ENCODE results near the gene CACNA1C. TPM values are rescaled to one million over a fixed set of nuclear protein-coding genes. Genes with fewer than 3 reads are reported as not detected.

CACNA1C gene
- total RNA-seq, 2 donors from 2014 or later, result 8.1 to 18.2 TPM

DNA sequence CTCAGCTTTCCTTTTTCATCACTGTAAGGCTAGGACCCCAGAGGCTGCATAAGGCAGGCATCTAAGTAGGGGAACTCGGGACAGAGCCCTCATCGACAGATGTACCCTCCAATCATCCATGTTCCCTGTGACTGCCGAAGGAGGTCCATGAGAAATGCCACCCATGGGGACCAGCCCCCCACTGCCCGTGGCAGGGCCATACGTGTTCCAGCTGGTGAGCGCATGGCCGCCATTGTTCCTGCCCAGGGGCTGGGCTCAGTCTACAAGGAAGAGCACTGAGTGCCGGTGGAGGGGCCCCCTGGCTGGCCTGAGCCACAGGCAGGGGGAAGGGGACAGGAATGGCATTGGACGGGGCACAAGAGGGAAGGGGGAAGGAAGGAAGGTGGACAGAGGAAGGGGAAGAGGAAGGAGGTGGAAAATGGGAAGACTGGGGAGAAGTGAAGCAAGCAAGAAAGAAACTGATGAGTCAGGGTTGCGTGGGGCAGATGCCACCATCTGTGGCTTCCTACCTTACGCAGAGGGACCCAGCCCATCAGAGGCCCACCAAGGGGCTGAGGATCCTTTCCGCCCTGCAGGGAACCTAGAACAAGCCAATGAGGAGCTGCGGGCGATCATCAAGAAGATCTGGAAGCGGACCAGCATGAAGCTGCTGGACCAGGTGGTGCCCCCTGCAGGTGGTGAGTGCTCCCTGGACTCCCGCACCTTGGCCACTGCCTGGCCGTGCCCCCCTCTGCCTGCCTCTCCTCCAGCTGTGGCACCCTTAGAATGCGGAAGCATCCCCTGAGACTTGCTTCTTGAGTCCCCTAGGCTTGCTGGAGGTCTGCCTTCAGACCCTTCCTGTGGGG, 621.4 kb downstream of the CACNA1C start:
- Histone ChIP-seq H3K27me3 (replicated peaks; ENCODE audit: insufficient read depth) (no peaks in the 10 kb centered on the region), H3K27ac (no peak overlapping the region), H3K4me1 (replicated peaks) (no peaks in the 10 kb centered on the region), H3K4me3 (no peak overlapping the region), H3K36me3 (no peaks in the 10 kb centered on the region), H3K9me3 (no peaks in the 10 kb centered on the region)
- no peak for DNase-seq (ENCODE audit: low spot score)
- 91% methylated on average over 18 of the region's 18 CpGs for WGBS
- TF ChIP-seq POLR2AphosphoS5 (IDR thresholded peaks at IDR 0.05) (no peak), POLR2A (IDR thresholded peaks at IDR 0.05) (no peak)
- TF ChIP-seq, protein P1, sequence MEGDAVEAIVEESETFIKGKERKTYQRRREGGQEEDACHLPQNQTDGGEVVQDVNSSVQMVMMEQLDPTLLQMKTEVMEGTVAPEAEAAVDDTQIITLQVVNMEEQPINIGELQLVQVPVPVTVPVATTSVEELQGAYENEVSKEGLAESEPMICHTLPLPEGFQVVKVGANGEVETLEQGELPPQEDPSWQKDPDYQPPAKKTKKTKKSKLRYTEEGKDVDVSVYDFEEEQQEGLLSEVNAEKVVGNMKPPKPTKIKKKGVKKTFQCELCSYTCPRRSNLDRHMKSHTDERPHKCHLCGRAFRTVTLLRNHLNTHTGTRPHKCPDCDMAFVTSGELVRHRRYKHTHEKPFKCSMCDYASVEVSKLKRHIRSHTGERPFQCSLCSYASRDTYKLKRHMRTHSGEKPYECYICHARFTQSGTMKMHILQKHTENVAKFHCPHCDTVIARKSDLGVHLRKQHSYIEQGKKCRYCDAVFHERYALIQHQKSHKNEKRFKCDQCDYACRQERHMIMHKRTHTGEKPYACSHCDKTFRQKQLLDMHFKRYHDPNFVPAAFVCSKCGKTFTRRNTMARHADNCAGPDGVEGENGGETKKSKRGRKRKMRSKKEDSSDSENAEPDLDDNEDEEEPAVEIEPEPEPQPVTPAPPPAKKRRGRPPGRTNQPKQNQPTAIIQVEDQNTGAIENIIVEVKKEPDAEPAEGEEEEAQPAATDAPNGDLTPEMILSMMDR (IDR thresholded peaks at IDR 0.05), result no peak
- intact Hi-C loops (cut with DNase I), result no loop called here

DNA sequence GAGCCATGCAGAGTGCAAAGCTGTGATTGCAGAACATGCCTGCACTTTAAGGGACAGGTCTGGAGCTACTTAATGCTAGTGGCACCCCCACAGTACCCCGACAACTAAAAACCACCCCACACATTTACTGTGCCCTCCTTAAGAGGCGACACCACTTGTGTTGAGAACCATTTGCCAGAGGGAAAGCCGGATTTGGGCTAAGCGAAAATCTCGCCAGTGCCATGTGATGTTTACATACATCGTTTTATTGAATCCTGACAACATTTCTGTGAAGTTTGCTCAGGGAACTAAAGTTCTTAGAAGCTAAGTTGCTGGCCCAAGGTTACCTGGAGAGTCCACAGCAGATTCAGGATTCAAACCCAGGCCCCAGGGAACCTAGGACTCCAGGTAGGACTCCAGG, 623.0 kb downstream of the CACNA1C start:
- Histone ChIP-seq H3K4me3 (no peak overlapping the region), H3K27me3 (replicated peaks; ENCODE audit: insufficient read depth) (no peaks in the 10 kb centered on the region), H3K27ac (no peak overlapping the region), H3K9me3 (no peaks in the 10 kb centered on the region), H3K4me1 (replicated peaks) (no peaks in the 10 kb centered on the region), H3K36me3 (no peaks in the 10 kb centered on the region)
- no peak for DNase-seq (ENCODE audit: low spot score)
- peak; percentile 14 for TF ChIP-seq POLR2AphosphoS5 (IDR thresholded peaks at IDR 0.05)
- no peak for TF ChIP-seq POLR2A (IDR thresholded peaks at IDR 0.05)
- intact Hi-C loops (cut with DNase I), result no loop called here
- 49% methylated on average over 6 of the region's 6 CpGs for WGBS

DNA sequence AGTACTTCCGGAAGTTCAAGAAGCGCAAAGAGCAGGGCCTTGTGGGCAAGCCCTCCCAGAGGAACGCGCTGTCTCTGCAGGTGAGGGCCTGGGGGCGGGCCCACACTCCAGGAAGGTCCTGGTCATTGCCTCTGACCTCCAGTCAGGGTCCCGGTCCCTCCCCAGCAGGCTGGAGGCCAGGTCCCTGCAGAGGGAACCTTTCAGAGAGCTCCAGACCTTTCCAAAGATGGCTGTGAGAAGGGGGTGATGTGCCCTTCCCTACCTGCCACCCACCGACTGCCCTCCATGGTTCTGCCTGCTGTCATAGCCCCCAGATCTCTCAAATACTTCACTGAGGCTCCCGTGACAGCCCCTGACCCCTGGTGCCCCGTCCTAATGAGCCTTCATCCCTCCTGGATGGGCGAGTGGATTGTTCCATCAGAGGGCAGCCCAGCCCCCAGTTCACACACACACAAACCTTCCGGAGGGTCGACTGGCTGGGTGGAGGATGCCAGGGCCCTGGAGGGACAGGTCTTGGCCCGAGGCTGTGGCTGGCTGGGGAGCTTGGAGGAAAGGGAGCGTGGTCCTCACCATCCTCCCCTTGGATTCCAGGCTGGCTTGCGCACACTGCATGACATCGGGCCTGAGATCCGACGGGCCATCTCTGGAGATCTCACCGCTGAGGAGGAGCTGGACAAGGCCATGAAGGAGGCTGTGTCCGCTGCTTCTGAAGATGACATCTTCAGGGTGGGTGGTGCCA, 624.5 kb downstream of the CACNA1C start:
- Histone ChIP-seq H3K27ac (no peak overlapping the region), H3K36me3 (no peaks in the 10 kb centered on the region), H3K4me1 (replicated peaks) (no peaks in the 10 kb centered on the region), H3K9me3 (no peaks in the 10 kb centered on the region), H3K27me3 (replicated peaks; ENCODE audit: insufficient read depth) (no peaks in the 10 kb centered on the region), H3K4me3 (no peak overlapping the region)
- intact Hi-C loops (cut with DNase I), result no loop called here
- DNase-seq (ENCODE audit: low spot score), result no peak
- WGBS, result 85% methylated on average over 20 of the region's 20 CpGs
- TF ChIP-seq, protein P1 (IDR thresholded peaks at IDR 0.05), result no peak

DNA sequence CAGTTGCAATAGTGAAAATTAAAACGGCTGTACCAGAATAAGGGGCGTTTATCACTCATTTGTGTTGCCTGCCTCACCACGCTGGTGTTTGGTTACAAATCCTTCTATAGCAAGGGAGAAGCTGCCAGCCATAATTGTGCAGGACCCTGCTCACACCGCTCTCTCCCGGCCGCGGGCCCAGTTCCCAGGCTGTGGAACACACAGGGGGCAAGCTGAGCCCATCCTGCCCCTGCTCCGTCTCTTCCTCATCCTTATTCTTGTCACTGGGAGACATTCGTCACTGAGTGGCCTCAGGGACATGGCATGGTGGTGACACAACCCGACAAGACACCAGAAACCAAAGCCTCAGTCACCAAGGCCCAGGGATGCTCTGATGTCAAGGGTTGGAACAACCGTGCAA, 625.6 kb downstream of the CACNA1C start:
- no peaks in the 10 kb centered on the region for H3K36me3 ChIP-seq
- no peak overlapping the region for H3K27ac ChIP-seq
- no peaks in the 10 kb centered on the region for H3K27me3 ChIP-seq (replicated peaks; ENCODE audit: insufficient read depth)
- no peak for DNase-seq (ENCODE audit: low spot score)
- TF ChIP-seq POLR2A (IDR thresholded peaks at IDR 0.05) (no peak), POLR2AphosphoS5 (IDR thresholded peaks at IDR 0.05) (no peak)
- TF ChIP-seq, protein P1 (IDR thresholded peaks at IDR 0.05), result no peak
- H3K4me3 ChIP-seq, result no peak overlapping the region
- WGBS, result 76% methylated on average over 11 of the region's 11 CpGs
- no peaks in the 10 kb centered on the region for H3K9me3 ChIP-seq
- intact Hi-C loops (cut with DNase I), result no loop called here
- no peaks in the 10 kb centered on the region for H3K4me1 ChIP-seq (replicated peaks)

DNA sequence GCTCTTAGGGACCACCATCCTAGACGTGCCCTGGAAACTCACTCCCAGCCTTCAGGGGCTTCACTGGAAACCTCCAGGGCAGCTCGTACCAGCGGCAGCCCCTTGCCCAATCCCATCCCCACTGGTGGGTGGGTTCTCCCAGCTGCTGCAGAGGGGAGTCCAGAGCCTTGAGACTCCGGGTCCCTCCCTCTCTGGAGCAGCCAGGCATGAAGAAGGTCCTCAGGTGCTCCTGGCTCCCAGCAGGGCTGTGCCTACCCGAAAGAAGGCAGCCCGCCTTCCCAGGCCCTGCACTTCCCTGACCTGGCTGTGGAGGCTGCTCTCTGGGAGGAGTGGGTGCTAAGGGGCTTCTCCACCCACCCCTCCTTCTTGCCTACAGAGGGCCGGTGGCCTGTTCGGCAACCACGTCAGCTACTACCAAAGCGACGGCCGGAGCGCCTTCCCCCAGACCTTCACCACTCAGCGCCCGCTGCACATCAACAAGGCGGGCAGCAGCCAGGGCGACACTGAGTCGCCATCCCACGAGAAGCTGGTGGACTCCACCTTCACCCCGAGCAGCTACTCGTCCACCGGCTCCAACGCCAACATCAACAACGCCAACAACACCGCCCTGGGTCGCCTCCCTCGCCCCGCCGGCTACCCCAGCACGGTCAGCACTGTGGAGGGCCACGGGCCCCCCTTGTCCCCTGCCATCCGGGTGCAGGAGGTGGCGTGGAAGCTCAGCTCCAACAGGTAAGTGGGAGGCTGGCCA, 626.5 kb downstream of the CACNA1C start:
- no peaks in the 10 kb centered on the region for H3K9me3 ChIP-seq
- TF ChIP-seq POLR2AphosphoS5 (IDR thresholded peaks at IDR 0.05) (no peak), POLR2A (IDR thresholded peaks at IDR 0.05) (no peak)
- TF ChIP-seq, protein P1 (IDR thresholded peaks at IDR 0.05), result no peak

More for the DNA sequence above, 626.5 kb downstream of the CACNA1C start:
- H3K4me3 ChIP-seq, result no peak overlapping the region
- intact Hi-C loops (cut with DNase I), result no loop called here
- DNase-seq (ENCODE audit: low spot score), result no peak
- no peaks in the 10 kb centered on the region for H3K36me3 ChIP-seq
- 91% methylated on average over 22 of the region's 33 CpGs for WGBS
- no peaks in the 10 kb centered on the region for H3K4me1 ChIP-seq (replicated peaks)
- H3K27ac ChIP-seq, result no peak overlapping the region
- no peaks in the 10 kb centered on the region for H3K27me3 ChIP-seq (replicated peaks; ENCODE audit: insufficient read depth)
